ENCODE data around the gene TC2N. TPM values are rescaled to one million over a fixed set of nuclear protein-coding genes. Genes with fewer than 3 reads are reported as not detected.
"Not testable (repeated sequence)": the region's sequence is repeated elsewhere in the genome, so short reads cannot be mapped to it uniquely, and the experiment has no call there.

The TC2N gene
- total and polyA plus RNA-seq, 4 donors = 50.7 to 284 (median 96.4) TPM

DNA sequence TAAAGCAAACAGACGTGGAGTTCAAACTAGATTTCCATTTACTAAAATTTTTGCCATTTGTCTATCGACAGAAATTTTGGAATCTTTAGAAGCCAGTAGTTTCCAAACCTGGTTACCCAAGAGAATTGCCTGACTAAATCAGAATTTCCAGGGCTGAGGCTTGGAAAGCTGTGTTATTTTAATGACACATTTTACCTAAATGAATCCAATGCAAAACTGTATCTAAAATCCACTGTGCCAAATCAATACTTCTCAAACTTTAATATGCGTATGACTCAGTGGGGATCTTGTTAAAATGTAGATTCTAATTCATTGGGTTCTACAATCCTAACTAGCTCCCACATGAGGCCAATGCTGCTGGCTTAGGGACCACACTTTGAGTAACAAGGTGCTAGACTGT lies 35.0 kb upstream of the TC2N start:
- peaks cover 11 to 19% of the 10 kb centered on the region in 2 donors for H3K4me1 ChIP-seq (ENCODE audit: control insufficient read depth in 1 of 2, insufficient read depth in 2 of 2, low read length in 2 of 2)
- H3K27me3 ChIP-seq (ENCODE audit: control insufficient read depth in 1 of 2, insufficient read depth in 2 of 2, low read length in 1 of 2) = no peaks in the 10 kb centered on the region
- H3K27ac ChIP-seq (ENCODE audit: low read depth in 1 of 2, low read length in 2 of 2) = peak overlapping the region; percentile 77 to 90
- no peak overlapping the region for H3K4me3 ChIP-seq (ENCODE audit: low read length in 2 of 2)
- intact Hi-C loops (cut with DNase I) = loop anchor here in 1 of 2 donors (2.0 to 5.0 kb wide), 2 partner anchors 24 to 80 kb away; no protein-coding TSS in a partner anchor
- H3K9me3 ChIP-seq (ENCODE audit: control insufficient read depth, low read length) = no peaks in the 10 kb centered on the region
- WGBS, 2 donors = 25 to 36% methylated on average over 3 of the region's 3 CpGs
- ATAC-seq (ENCODE audit: low FRiP score) (no peak), DNase-seq (no peak)
- no peaks in the 10 kb centered on the region for H3K36me3 ChIP-seq (ENCODE audit: control insufficient read depth in 1 of 2, insufficient read depth in 2 of 2, low read length in 1 of 2)

GRCh38 chr14:91901449-91902226 lies 34.3 kb upstream of the TC2N start:
- no peaks in the 10 kb centered on the region for H3K36me3 ChIP-seq (ENCODE audit: control insufficient read depth in 1 of 2, insufficient read depth in 2 of 2, low read length in 1 of 2)
- H3K4me1 ChIP-seq (ENCODE audit: control insufficient read depth in 1 of 2, insufficient read depth in 2 of 2, low read length in 2 of 2) = peaks cover 11 to 19% of the 10 kb centered on the region in 2 donors
- H3K27ac ChIP-seq (ENCODE audit: low read depth in 1 of 2, low read length in 2 of 2) = peak overlapping the region; percentile 90 to 97
- H3K27me3 ChIP-seq (ENCODE audit: control insufficient read depth in 1 of 2, insufficient read depth in 2 of 2, low read length in 1 of 2) = no peaks in the 10 kb centered on the region
- WGBS, 2 donors = 19% methylated on average over 9 of the region's 9 CpGs
- intact Hi-C loops (cut with DNase I) = loop anchor here in 1 of 2 donors (2.0 to 5.0 kb wide), 2 partner anchors 25 to 81 kb away; no protein-coding TSS in a partner anchor
- DNase-seq (no peak), ATAC-seq (ENCODE audit: low FRiP score) (peak; percentile 13)
- no peak overlapping the region for H3K4me3 ChIP-seq (ENCODE audit: low read length in 2 of 2)
- H3K9me3 ChIP-seq (ENCODE audit: control insufficient read depth, low read length) = no peaks in the 10 kb centered on the region

GRCh38 chr14:91899806-91900205 lies 32.5 kb upstream of the TC2N start:
- no peak overlapping the region for H3K4me3 ChIP-seq (ENCODE audit: low read length in 2 of 2)
- H3K9me3 ChIP-seq (ENCODE audit: control insufficient read depth, low read length) = no peaks in the 10 kb centered on the region
- WGBS, 2 donors = 5 to 6% methylated on average over 4 of the region's 4 CpGs
- no peaks in the 10 kb centered on the region for H3K36me3 ChIP-seq (ENCODE audit: control insufficient read depth in 1 of 2, insufficient read depth in 2 of 2, low read length in 1 of 2)
- DNase-seq = no peak
- no peaks in the 10 kb centered on the region for H3K27me3 ChIP-seq (ENCODE audit: control insufficient read depth in 1 of 2, insufficient read depth in 2 of 2, low read length in 1 of 2)
- intact Hi-C loops (cut with DNase I) = loop anchor here (5.0 kb wide), 3 partner anchors 32 to 82 kb away; no protein-coding TSS in a partner anchor
- peak overlapping the region; percentile 79 to 100 for H3K27ac ChIP-seq (ENCODE audit: low read depth in 1 of 2, low read length in 2 of 2)
- H3K4me1 ChIP-seq (ENCODE audit: control insufficient read depth in 1 of 2, insufficient read depth in 2 of 2, low read length in 2 of 2) = peaks cover 19% of the 10 kb centered on the region in 2 donors
- no peak for ATAC-seq (ENCODE audit: low FRiP score)

GRCh38 chr14:91899213-91899612 lies 31.9 kb upstream of the TC2N start:
- 63% methylated on average over 4 of the region's 4 CpGs for WGBS, 2 donors
- intact Hi-C loops (cut with DNase I) = loop anchor here (5.0 kb wide), 2 partner anchors 33 to 62 kb away; no protein-coding TSS in a partner anchor
- Histone ChIP-seq H3K27ac (ENCODE audit: low read depth in 1 of 2, low read length in 2 of 2) (peak overlapping the region; percentile 79 to 100), H3K4me1 (ENCODE audit: control insufficient read depth in 1 of 2, insufficient read depth in 2 of 2, low read length in 2 of 2) (peaks cover 17 to 19% of the 10 kb centered on the region in 2 donors), H3K36me3 (ENCODE audit: control insufficient read depth in 1 of 2, insufficient read depth in 2 of 2, low read length in 1 of 2) (no peaks in the 10 kb centered on the region), H3K4me3 (ENCODE audit: low read length in 2 of 2) (no peak overlapping the region), H3K9me3 (ENCODE audit: control insufficient read depth, low read length) (no peaks in the 10 kb centered on the region), H3K27me3 (ENCODE audit: control insufficient read depth in 1 of 2, insufficient read depth in 2 of 2, low read length in 1 of 2) (no peaks in the 10 kb centered on the region)
- no peak for ATAC-seq (ENCODE audit: low FRiP score)
- DNase-seq = no peak

GRCh38 chr14:91898372-91898771 lies 31.0 kb upstream of the TC2N start:
- DNase-seq (no peak), ATAC-seq (ENCODE audit: low FRiP score) (no peak)
- Histone ChIP-seq H3K9me3 (ENCODE audit: control insufficient read depth, low read length) (no peaks in the 10 kb centered on the region), H3K36me3 (ENCODE audit: control insufficient read depth in 1 of 2, insufficient read depth in 2 of 2, low read length in 1 of 2) (no peaks in the 10 kb centered on the region), H3K27ac (ENCODE audit: low read depth in 1 of 2, low read length in 2 of 2) (peak overlapping the region; percentile 96 to 99), H3K4me1 (ENCODE audit: control insufficient read depth in 1 of 2, insufficient read depth in 2 of 2, low read length in 2 of 2) (peaks cover 9 to 19% of the 10 kb centered on the region in 2 donors), H3K4me3 (ENCODE audit: low read length in 2 of 2) (no peak overlapping the region), H3K27me3 (ENCODE audit: control insufficient read depth in 1 of 2, insufficient read depth in 2 of 2, low read length in 1 of 2) (no peaks in the 10 kb centered on the region)
- intact Hi-C loops (cut with DNase I) = loop anchor here (5.0 kb wide), 2 partner anchors 34 to 61 kb away; no protein-coding TSS in a partner anchor
- WGBS, 2 donors = 7 to 13% methylated on average over 5 of the region's 5 CpGs

GRCh38 chr14:91897716-91898115 lies 30.4 kb upstream of the TC2N start:
- not testable (repeated sequence) for H3K36me3 ChIP-seq (ENCODE audit: control insufficient read depth in 1 of 2, insufficient read depth in 2 of 2, low read length in 1 of 2); H3K4me3 ChIP-seq (ENCODE audit: low read length in 2 of 2); ATAC-seq (ENCODE audit: low FRiP score); H3K9me3 ChIP-seq (ENCODE audit: control insufficient read depth, low read length); DNase-seq; H3K27me3 ChIP-seq (ENCODE audit: control insufficient read depth in 1 of 2, insufficient read depth in 2 of 2, low read length in 1 of 2)
- intact Hi-C loops (cut with DNase I) = loop anchor here (2.0 to 5.0 kb wide), 3 partner anchors 35 to 60 kb away; partner anchors contain the start of gene FBLN5 (in 1 of the 2)
- WGBS, 2 donors = 28 to 32% methylated on average over 5 of the region's 5 CpGs
- peak overlapping the region; percentile 69 to 96 for H3K27ac ChIP-seq (ENCODE audit: low read depth in 1 of 2, low read length in 2 of 2)
- H3K4me1 ChIP-seq (ENCODE audit: control insufficient read depth in 1 of 2, insufficient read depth in 2 of 2, low read length in 2 of 2) = peaks cover 7 to 21% of the 10 kb centered on the region in 2 donors

- no peaks in the 10 kb centered on the region for H3K9me3 ChIP-seq (ENCODE audit: control insufficient read depth, low read length)
- intact Hi-C loops (cut with DNase I) = loop anchor here (2.0 to 5.0 kb wide), 3 partner anchors 35 to 60 kb away; partner anchors contain the start of gene FBLN5 (in 1 of the 2)
- no peaks in the 10 kb centered on the region for H3K36me3 ChIP-seq (ENCODE audit: control insufficient read depth in 1 of 2, insufficient read depth in 2 of 2, low read length in 1 of 2)
- peak overlapping the region; percentile 96 for H3K27ac ChIP-seq (ENCODE audit: low read depth in 1 of 2, low read length in 2 of 2)
- ATAC-seq (ENCODE audit: low FRiP score) (peak; percentile 84), DNase-seq (peak; percentile 90 to 91)
- no peak overlapping the region for H3K4me3 ChIP-seq (ENCODE audit: low read length in 2 of 2)
- H3K27me3 ChIP-seq (ENCODE audit: control insufficient read depth in 1 of 2, insufficient read depth in 2 of 2, low read length in 1 of 2) = no peaks in the 10 kb centered on the region
- WGBS, 2 donors = 2 to 5% methylated on average over 10 of the region's 10 CpGs
- H3K4me1 ChIP-seq (ENCODE audit: control insufficient read depth in 1 of 2, insufficient read depth in 2 of 2, low read length in 2 of 2) = peaks cover 3 to 21% of the 10 kb centered on the region in 2 donors
These were observed 29.9 kb upstream of the TC2N start for GRCh38 chr14:91897106-91897701.

DNA sequence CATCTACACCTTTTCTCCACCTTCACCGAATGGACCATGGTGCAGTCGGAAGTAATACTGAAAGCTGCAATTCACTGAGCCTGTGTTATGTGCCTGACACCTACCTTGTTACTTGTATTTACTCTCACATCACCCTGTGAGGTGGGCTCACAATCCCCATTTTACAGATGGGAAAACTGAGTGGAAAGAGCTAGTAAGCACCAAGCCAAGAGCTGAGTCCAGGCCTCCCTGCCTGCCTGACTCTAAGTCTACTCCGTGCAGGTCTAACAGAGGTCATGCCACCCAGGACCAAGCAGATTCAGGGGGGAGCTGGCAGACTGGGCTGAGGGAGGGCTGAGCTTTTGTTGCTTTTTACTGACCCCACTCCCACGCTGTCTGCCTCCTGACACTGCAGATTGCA lies 29.1 kb upstream of the TC2N start:
- H3K4me1 ChIP-seq (ENCODE audit: control insufficient read depth in 1 of 2, insufficient read depth in 2 of 2, low read length in 2 of 2) = peaks cover 3 to 19% of the 10 kb centered on the region in 2 donors
- intact Hi-C loops (cut with DNase I) = loop anchor here (2.0 to 5.0 kb wide), 3 partner anchors 36 to 59 kb away; partner anchors contain the start of gene FBLN5 (in 1 of the 2)
- H3K27ac ChIP-seq (ENCODE audit: low read depth in 1 of 2, low read length in 2 of 2) = peak overlapping the region; percentile 85 to 96
- no peak overlapping the region for H3K4me3 ChIP-seq (ENCODE audit: low read length in 2 of 2)
- H3K27me3 ChIP-seq (ENCODE audit: control insufficient read depth in 1 of 2, insufficient read depth in 2 of 2, low read length in 1 of 2) = no peaks in the 10 kb centered on the region
- no peaks in the 10 kb centered on the region for H3K36me3 ChIP-seq (ENCODE audit: control insufficient read depth in 1 of 2, insufficient read depth in 2 of 2, low read length in 1 of 2)
- 79 to 84% methylated on average over 4 of the region's 4 CpGs for WGBS, 2 donors
- no peaks in the 10 kb centered on the region for H3K9me3 ChIP-seq (ENCODE audit: control insufficient read depth, low read length)
- ATAC-seq (ENCODE audit: low FRiP score) (no peak), DNase-seq (no peak)
